Measurements from ENCODE around the gene DDX18. TPM values are rescaled to one million over a fixed set of nuclear protein-coding genes. Genes with fewer than 3 reads are reported as not detected.

The DDX18 gene
- total and polyA plus RNA-seq, 12 donors = 17.5 to 40.4 (median 29.3) TPM

- Histone ChIP-seq H3K27ac (no peak overlapping the region), H3K36me3 (no peaks in the 10 kb centered on the region), H3K4me3 (no peak overlapping the region), H3K4me1 (no peaks in the 10 kb centered on the region), H3K27me3 (peaks cover 0 to 8% (median 0%) of the 10 kb centered on the region in 7 donors), H3K9me3 (no peaks in the 10 kb centered on the region)
- DNase-seq = no peak
- no peak for TF ChIP-seq CTCF (IDR thresholded peaks at IDR 0.05)
- intact Hi-C loops (cut with DNase I) = loop anchor here in 6 of 10 donors (5.0 to 10.0 kb wide), 3 partner anchors 300 to 307 kb away; no protein-coding TSS in a partner anchor
- ATAC-seq = no peak
- 88 to 92% methylated on average over 1 of the region's 1 CpG for WGBS, 2 donors
Observed at GRCh38 chr2:117774716-117775115, 39.8 kb upstream of the DDX18 start.

- intact Hi-C loops (cut with DNase I) = loop anchor here in 3 of 10 donors (10.0 kb wide), 1 partner anchor 301 kb away; no protein-coding TSS in a partner anchor
Observed at GRCh38 chr2:117775703-117776219, 38.7 kb upstream of the DDX18 start.

GRCh38 chr2:117776888-117777287, 37.6 kb upstream of the DDX18 start:
- ATAC-seq (no peak), DNase-seq (no peak)
- H3K4me3 ChIP-seq = no peak overlapping the region
- no peak overlapping the region for H3K27ac ChIP-seq
- H3K9me3 ChIP-seq = no peaks in the 10 kb centered on the region
- TF ChIP-seq CTCF (IDR thresholded peaks at IDR 0.05) = no peak
- intact Hi-C loops (cut with DNase I) = loop anchor here in 3 of 10 donors (10.0 kb wide), 1 partner anchor 302 kb away; no protein-coding TSS in a partner anchor
- H3K27me3 ChIP-seq = peaks cover 0 to 4% (median 0%) of the 10 kb centered on the region in 7 donors
- no peaks in the 10 kb centered on the region for H3K4me1 ChIP-seq
- WGBS, 2 donors = 83% methylated on average over 8 of the region's 8 CpGs
- H3K36me3 ChIP-seq = no peaks in the 10 kb centered on the region

More at GRCh38 chr2:117775703-117776219, 38.7 kb upstream of the DDX18 start:
- ATAC-seq = no peak
- no peak for TF ChIP-seq CTCF (IDR thresholded peaks at IDR 0.05)
- Histone ChIP-seq H3K4me1 (no peaks in the 10 kb centered on the region), H3K27me3 (peaks cover 0 to 8% (median 0%) of the 10 kb centered on the region in 7 donors), H3K27ac (no peak overlapping the region), H3K9me3 (no peaks in the 10 kb centered on the region), H3K4me3 (no peak overlapping the region), H3K36me3 (no peaks in the 10 kb centered on the region)
- DNase-seq = no peak

- intact Hi-C loops (cut with DNase I) = loop anchor here in 4 of 10 donors (2.0 to 5.0 kb wide), 2 partner anchors 313 to 315 kb away; no protein-coding TSS in a partner anchor
- Histone ChIP-seq H3K36me3 (no peaks in the 10 kb centered on the region), H3K27ac (no peak overlapping the region), H3K9me3 (peaks cover 0 to 22% (median 2%) of the 10 kb centered on the region in 11 donors), H3K4me1 (no peaks in the 10 kb centered on the region), H3K27me3 (no peaks in the 10 kb centered on the region), H3K4me3 (no peak overlapping the region)
- DNase-seq = peak in 1 of 2 donors; percentile 10
- peak; percentile 22 to 74 (median 63) for TF ChIP-seq CTCF (IDR thresholded peaks at IDR 0.05)
- no peak for ATAC-seq
Observed at GRCh38 chr2:117785740-117786139, 28.8 kb upstream of the DDX18 start.

Data from heart right ventricle (tissue), 16 donors.